Mesendoderm (in vitro differentiated cells): Measurements from ENCODE around the gene UBTD2. TPM values are rescaled to one million over a fixed set of nuclear protein-coding genes. Genes with fewer than 3 reads are reported as not detected.
"Not testable (repeated sequence)": the region's sequence is repeated elsewhere in the genome, so short reads cannot be mapped to it uniquely, and the experiment has no call there.

ENCODE experiments used
- DNase-seq: peaks from one replicate; pipeline ENCODE4 v3.0.0; 2013
- H2AK5ac ChIP-seq: 2 replicates; pipeline ENCODE4 v1.6.1; 2013; ENCODE audit warnings: low read length, inconsistent platforms
- H2BK120ac ChIP-seq: 2 replicates; pipeline ENCODE4 v1.6.1; 2013; ENCODE audit warnings: low read depth, mild to moderate bottlenecking, low read length, moderate library complexity, mixed read lengths
- H2BK15ac ChIP-seq: replicated peaks from 2 replicates; pipeline ENCODE4 v1.6.1; 2013; ENCODE audit warnings: low read depth, mild to moderate bottlenecking, moderate library complexity
- H2BK5ac ChIP-seq: 2 replicates; pipeline ENCODE4 v1.6.1; 2013; ENCODE audit warnings: low read length, inconsistent platforms
- H3K18ac ChIP-seq: 2 replicates; pipeline ENCODE4 v1.6.1; 2013; ENCODE audit warnings: mild to moderate bottlenecking, low read length, mixed read lengths
- H3K23ac ChIP-seq: one replicate; pipeline ENCODE4 v1.6.1; 2013; ENCODE audit warnings: low read length
- H3K27ac ChIP-seq: 2 replicates; pipeline ENCODE4 v1.5.1; 2013; ENCODE audit warnings: low read depth, mild to moderate bottlenecking, inconsistent platforms, low read length, moderate library complexity
- H3K27me3 ChIP-seq: 2 replicates; pipeline ENCODE4 v1.6.1; 2013; ENCODE audit warnings: low read length, control low read depth, mild to moderate bottlenecking, inconsistent platforms; ENCODE audit not compliant: insufficient read depth, poor library complexity
- H3K36me3 ChIP-seq: 2 replicates; pipeline ENCODE4 v1.6.1; 2013; ENCODE audit warnings: low read length, inconsistent platforms; ENCODE audit not compliant: control insufficient read depth, insufficient read depth
- H3K4ac ChIP-seq: one replicate; pipeline ENCODE4 v1.6.1; 2013; ENCODE audit warnings: low read depth, mild to moderate bottlenecking, low read length, moderate library complexity
- H3K4me1 ChIP-seq: 2 replicates; pipeline ENCODE4 v1.6.1; 2013; ENCODE audit warnings: low read depth, low read length, inconsistent platforms; ENCODE audit not compliant: control insufficient read depth
- H3K4me2 ChIP-seq: 2 replicates; pipeline ENCODE4 v1.6.1; 2013; ENCODE audit warnings: low read length
- H3K4me3 ChIP-seq: 2 replicates; pipeline ENCODE4 v1.5.1; 2013; ENCODE audit warnings: mild to moderate bottlenecking, low read length
- H3K56ac ChIP-seq: one replicate; pipeline ENCODE4 v1.6.1; 2013; ENCODE audit warnings: low read length
- H3K79me1 ChIP-seq: 2 replicates; pipeline ENCODE4 v1.6.1; 2013; ENCODE audit warnings: low read length, inconsistent platforms
- H3K79me2 ChIP-seq: 2 replicates; pipeline ENCODE4 v1.6.1; 2013; ENCODE audit warnings: mild to moderate bottlenecking, low read length; ENCODE audit not compliant: control insufficient read depth, insufficient read depth
- H3K9ac ChIP-seq: 2 replicates; pipeline ENCODE4 v1.6.1; 2013; ENCODE audit warnings: low read length, inconsistent platforms
- H4K5ac ChIP-seq: one replicate; pipeline ENCODE4 v1.6.1; 2013; ENCODE audit warnings: low read length
- H4K8ac ChIP-seq: one replicate; pipeline ENCODE4 v1.6.1; 2013; ENCODE audit warnings: low read depth, mild to moderate bottlenecking, control low read depth, low read length, moderate library complexity
- WGBS: extraction: QIAGEN DNeasy Blood & Tissue Kit; methylation state at CpG from one replicate; pipeline ENCODE4 v1.1.7; 2013; ENCODE audit warnings: low lambda C conversion rate, missing lambda C conversion rate; ENCODE audit not compliant: insufficient coverage; ENCODE audit errors: extremely low coverage; 5-methylcytosine and 5-hydroxymethylcytosine counted together
- polyA plus RNA-seq, 2 experiments: library from polyadenylated mRNA; stranded (reverse); fragments of 200-250 nt; gene quantifications; one replicate each; pipeline ENCODE4 v1.2.3, GENCODE V29; 2013

UBTD2 gene, protein sequence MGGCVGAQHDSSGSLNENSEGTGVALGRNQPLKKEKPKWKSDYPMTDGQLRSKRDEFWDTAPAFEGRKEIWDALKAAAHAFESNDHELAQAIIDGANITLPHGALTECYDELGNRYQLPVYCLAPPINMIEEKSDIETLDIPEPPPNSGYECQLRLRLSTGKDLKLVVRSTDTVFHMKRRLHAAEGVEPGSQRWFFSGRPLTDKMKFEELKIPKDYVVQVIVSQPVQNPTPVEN
- 23.9 TPM for polyA plus RNA-seq (2013, experiment 1 of 2)
- polyA plus RNA-seq (2013, experiment 2 of 2), result 24.4 TPM

- Histone ChIP-seq H3K79me1 (no peaks in the 10 kb centered on the region), H2BK5ac (peak within 1 kb of the TSS; percentile 80), H3K18ac (peak within 1 kb of the TSS; percentile 77), H3K27me3 (no peaks in the 10 kb centered on the region), H3K23ac (peak within 1 kb of the TSS; percentile 66), H2BK120ac (peak within 1 kb of the TSS; percentile 89), H3K56ac (peak within 1 kb of the TSS; percentile 93), H3K79me2 (peaks cover 43% of the 10 kb centered on the region), H3K36me3 (no peaks in the 10 kb centered on the region), H4K5ac (no peak within 1 kb of the TSS), H3K4me1 (no peaks in the 10 kb centered on the region), H3K4ac (peak within 1 kb of the TSS; percentile 82), H3K27ac (peak within 1 kb of the TSS; percentile 95), H3K9ac (peak within 1 kb of the TSS; percentile 92), H2BK15ac (no peak within 1 kb of the TSS), H2AK5ac (no peak within 1 kb of the TSS), H3K4me2 (peak within 1 kb of the TSS; percentile 73), H4K8ac (peak within 1 kb of the TSS; percentile 100), H3K4me3 (peak within 1 kb of the TSS; percentile 90)
- peak; percentile 86 for DNase-seq
- no CpG with 5 or more reads among the region's 87 CpGs for WGBS
Observed at GRCh38 chr5:172283020-172283861, at the start of gene UBTD2. UBTD2 (minus strand) TSS chr5:172283764; CDS start chr5:172283665, 99 bp downstream.

- not testable (repeated sequence) for H3K79me2 ChIP-seq
- no CpG with 5 or more reads among the region's 13 CpGs for WGBS
Observed at GRCh38 chr5:172326901-172327300, 43.3 kb upstream of the UBTD2 start.

GRCh38 chr5:172325452-172325851 is 41.9 kb upstream of the UBTD2 start:
- Histone ChIP-seq H3K23ac (no peak overlapping the region), H4K5ac (no peak overlapping the region), H3K27ac (no peak overlapping the region), H2BK120ac (no peak overlapping the region), H3K4me3 (no peak overlapping the region), H3K79me2 (no peaks in the 10 kb centered on the region), H3K4me1 (no peaks in the 10 kb centered on the region), H2AK5ac (no peak overlapping the region), H3K79me1 (no peaks in the 10 kb centered on the region), H2BK5ac (no peak overlapping the region), H3K27me3 (no peaks in the 10 kb centered on the region), H3K4me2 (no peak overlapping the region), H3K9ac (no peak overlapping the region), H2BK15ac (no peak overlapping the region), H4K8ac (no peak overlapping the region), H3K36me3 (no peaks in the 10 kb centered on the region), H3K18ac (no peak overlapping the region), H3K4ac (no peak overlapping the region), H3K56ac (no peak overlapping the region)
- no CpG with 5 or more reads among the region's 9 CpGs for WGBS
- DNase-seq, result peak; percentile 13

More at GRCh38 chr5:172326901-172327300, 43.3 kb upstream of the UBTD2 start:
- not testable (repeated sequence) for H3K23ac ChIP-seq, H3K27ac ChIP-seq, H3K9ac ChIP-seq, H2BK120ac ChIP-seq, H3K79me1 ChIP-seq, H2AK5ac ChIP-seq, H2BK5ac ChIP-seq, H4K8ac ChIP-seq, H3K56ac ChIP-seq, H3K18ac ChIP-seq, H4K5ac ChIP-seq, H3K27me3 ChIP-seq, DNase-seq, H3K4me1 ChIP-seq, H3K4ac ChIP-seq, H3K4me2 ChIP-seq, H3K36me3 ChIP-seq, H2BK15ac ChIP-seq, H3K4me3 ChIP-seq

- H3K9ac ChIP-seq, result no peak overlapping the region
- no peaks in the 10 kb centered on the region for H3K27me3 ChIP-seq
- H3K79me1 ChIP-seq, result no peaks in the 10 kb centered on the region
- H3K23ac ChIP-seq, result no peak overlapping the region
- H2BK120ac ChIP-seq, result no peak overlapping the region
- H2BK5ac ChIP-seq, result no peak overlapping the region
- no peaks in the 10 kb centered on the region for H3K36me3 ChIP-seq
- no peak overlapping the region for H3K4ac ChIP-seq
- no peak overlapping the region for H3K4me2 ChIP-seq
- no peak overlapping the region for H4K5ac ChIP-seq
- DNase-seq, result no peak
- H3K56ac ChIP-seq, result no peak overlapping the region
- no peak overlapping the region for H2BK15ac ChIP-seq
- no peak overlapping the region for H3K4me3 ChIP-seq
- H4K8ac ChIP-seq, result no peak overlapping the region
- no peaks in the 10 kb centered on the region for H3K4me1 ChIP-seq
- no peak overlapping the region for H3K18ac ChIP-seq
- no peak overlapping the region for H2AK5ac ChIP-seq
- whole genome bisulfite sequencing, result no CpG with 5 or more reads among the region's 9 CpGs
- no peaks in the 10 kb centered on the region for H3K79me2 ChIP-seq
- no peak overlapping the region for H3K27ac ChIP-seq
Observed at GRCh38 chr5:172322028-172322965, 38.7 kb upstream of the UBTD2 start.

GRCh38 chr5:172321593-172321992 is 38.0 kb upstream of the UBTD2 start:
- Histone ChIP-seq H3K27ac (no peak overlapping the region), H3K9ac (no peak overlapping the region), H4K8ac (no peak overlapping the region), H3K4ac (no peak overlapping the region), H2BK15ac (no peak overlapping the region), H3K4me2 (no peak overlapping the region), H3K4me1 (no peaks in the 10 kb centered on the region), H3K56ac (no peak overlapping the region), H4K5ac (no peak overlapping the region), H3K79me2 (no peaks in the 10 kb centered on the region), H3K4me3 (no peak overlapping the region), H3K18ac (no peak overlapping the region), H3K27me3 (no peaks in the 10 kb centered on the region), H2BK5ac (no peak overlapping the region), H3K23ac (no peak overlapping the region), H3K79me1 (no peaks in the 10 kb centered on the region), H2BK120ac (no peak overlapping the region), H3K36me3 (no peaks in the 10 kb centered on the region), H2AK5ac (no peak overlapping the region)
- no peak for DNase-seq
